Esophagus muscularis mucosa (tissue), 4 donors: ENCODE results near the gene SMIM28. TPM values are rescaled to one million over a fixed set of nuclear protein-coding genes. Genes with fewer than 3 reads are reported as not detected.

Experiments used
- DNase-seq: peaks from one replicate; pipeline ENCODE4 v3.0.0-alpha.2; 2017; ENCODE audit errors: extremely low spot score
- H3K27ac ChIP-seq, 4 donors: fragments of 200-600 bp; sonication (generic); replicated peaks in 1 of 4; 1 replicate in 3 of 4; 2 replicates in 1 of 4; pipeline ENCODE4 v1.5.1; 2016 to 2019; ENCODE audit warnings: mild to moderate bottlenecking in 1 of 4
- H3K27me3 ChIP-seq, 4 donors: fragments of 200-600 bp; sonication (generic); one replicate each; pipeline versions ENCODE4 v1.5.1 to v1.6.0; 2016 to 2019
- H3K36me3 ChIP-seq, 4 donors: fragments of 200-600 bp; sonication (generic); one replicate each; pipeline ENCODE4 v1.5.1; 2016 to 2019
- H3K4me1 ChIP-seq, 4 donors: fragments of 200-600 bp; sonication (generic); one replicate each; pipeline ENCODE4 v1.5.1; 2016 to 2019
- H3K4me3 ChIP-seq, 4 donors: fragments of 200-600 bp; sonication (generic); 1 replicate in 2 of 4; 2 replicates in 2 of 4; pipeline ENCODE4 v1.5.1; 2016 to 2019; ENCODE audit warnings: mild to moderate bottlenecking in 4 of 4, moderate library complexity in 1 of 4
- H3K9me3 ChIP-seq, 4 donors: fragments of 200-600 bp; sonication (generic); 1 replicate in 3 of 4; 2 replicates in 1 of 4; pipeline ENCODE4 v1.5.1; 2016 to 2019
- CTCF ChIP-seq, 3 experiments: fragments of 200-600 bp in 2 of 3; fragments of 450-650 bp in 1 of 3; sonication (generic) in 2 of 3; IDR thresholded peaks; one replicate each; pipeline ENCODE4 v1.5.1; 2017 to 2019; ENCODE audit warnings: antibody characterized with exemption in 3 of 3, mild to moderate bottlenecking in 2 of 3, moderate library complexity in 1 of 3
- EP300 ChIP-seq: sonication (generic); formaldehyde crosslinking; IDR thresholded peaks from one replicate; pipeline ENCODE4 v1.6.1; 2017; ENCODE audit warnings: antibody characterized with exemption
- POLR2A ChIP-seq: fragments of 450-650 bp; IDR thresholded peaks from one replicate; pipeline ENCODE4 v1.6.1; 2017; ENCODE audit warnings: antibody characterized with exemption, moderate library complexity, mild to moderate bottlenecking, low read depth
- POLR2AphosphoS5 ChIP-seq, 2 donors: sonication (generic); formaldehyde crosslinking; IDR thresholded peaks; one replicate each; pipeline ENCODE4 v1.6.1; 2017; ENCODE audit warnings: antibody characterized with exemption in 2 of 2
- WGBS: methylation state at CpG from one replicate; pipeline ENCODE4 v1.1.5; 2018; 5-methylcytosine and 5-hydroxymethylcytosine counted together
- intact Hi-C: fragments of 100-400 bp; cut with DNase I; formaldehyde crosslinking; loops from one replicate; pipeline ENCODE4 v1.15.1; 2023
- total RNA-seq, 4 donors: library from RNA; depleted of rRNA; stranded (reverse); fragments of >200 nt; gene quantifications; one replicate each; pipeline versions ENCODE4 v1.1.0 to v1.2.1, GENCODE V29; 2016

SMIM28 gene
- total RNA-seq, 4 donors from 2014 or later = 0.50 TPM; not detected in 3

- intact Hi-C loops = loop anchor here (5.0 to 10.0 kb wide), 2 partner anchors 283 to 396 kb away; no protein-coding TSS in a partner anchor
- peaks cover 9 to 14% (median 12%) of the 10 kb centered on the region in 4 donors for H3K4me1 ChIP-seq
- H3K9me3 ChIP-seq = no peaks in the 10 kb centered on the region
- no peak overlapping the region for H3K4me3 ChIP-seq
- no peak overlapping the region for H3K27ac ChIP-seq
- no peak for TF ChIP-seq CTCF (IDR thresholded peaks at IDR 0.05)
- no peak for TF ChIP-seq EP300
- no peak for TF ChIP-seq POLR2AphosphoS5 (IDR thresholded peaks at IDR 0.05)
- TF ChIP-seq POLR2A = no peak
- H3K27me3 ChIP-seq = no peaks in the 10 kb centered on the region
- H3K36me3 ChIP-seq = no peaks in the 10 kb centered on the region
- peak; percentile 5 for DNase-seq
- 89% methylated on average over 3 of the region's 3 CpGs for WGBS
These were observed 22.6 kb downstream of the SMIM28 start for GRCh38 chr6:138400326-138400725.

GRCh38 chr6:138401960-138402837 lies 24.5 kb downstream of the SMIM28 start:
- TF ChIP-seq POLR2AphosphoS5 (IDR thresholded peaks at IDR 0.05) (no peak), CTCF (IDR thresholded peaks at IDR 0.05) (no peak), POLR2A (no peak), EP300 (no peak)
- peaks cover 6 to 16% (median 12%) of the 10 kb centered on the region in 4 donors for H3K36me3 ChIP-seq
- H3K27ac ChIP-seq = no peak overlapping the region
- H3K27me3 ChIP-seq = no peaks in the 10 kb centered on the region
- peak; percentile 60 for DNase-seq
- 91% methylated on average over 13 of the region's 14 CpGs for WGBS
- H3K9me3 ChIP-seq = no peaks in the 10 kb centered on the region
- H3K4me3 ChIP-seq = no peak overlapping the region
- intact Hi-C loops = loop anchor here (5.0 to 10.0 kb wide), 2 partner anchors 285 to 397 kb away; no protein-coding TSS in a partner anchor
- peaks cover 12 to 28% (median 19%) of the 10 kb centered on the region in 4 donors for H3K4me1 ChIP-seq

GRCh38 chr6:138402838-138403187 lies 25.1 kb downstream of the SMIM28 start:
- intact Hi-C loops = loop anchor here (5.0 to 10.0 kb wide), 2 partner anchors 286 to 398 kb away; no protein-coding TSS in a partner anchor
- Histone ChIP-seq H3K9me3 (no peaks in the 10 kb centered on the region), H3K27me3 (no peaks in the 10 kb centered on the region), H3K4me1 (peaks cover 12 to 33% (median 19%) of the 10 kb centered on the region in 4 donors), H3K36me3 (peaks cover 12 to 22% (median 18%) of the 10 kb centered on the region in 4 donors), H3K4me3 (peak overlapping the region; percentile 67 to 91 (median 84)), H3K27ac (peak overlapping the region; percentile 91 to 98 (median 96))
- no peak for DNase-seq
- TF ChIP-seq POLR2A (no peak), POLR2AphosphoS5 (IDR thresholded peaks at IDR 0.05) (no peak), EP300 (no peak), CTCF (IDR thresholded peaks at IDR 0.05) (no peak)
- WGBS = 87% methylated on average over 8 of the region's 8 CpGs

GRCh38 chr6:138403324-138403800 lies 25.7 kb downstream of the SMIM28 start:
- Histone ChIP-seq H3K27ac (peak overlapping the region; percentile 91 to 98 (median 96)), H3K9me3 (no peaks in the 10 kb centered on the region), H3K36me3 (peaks cover 13 to 27% (median 24%) of the 10 kb centered on the region in 4 donors), H3K4me3 (peak overlapping the region; percentile 67 to 91 (median 84)), H3K4me1 (peaks cover 12 to 33% (median 19%) of the 10 kb centered on the region in 4 donors), H3K27me3 (no peaks in the 10 kb centered on the region)
- TF ChIP-seq EP300 (no peak), CTCF (IDR thresholded peaks at IDR 0.05) (peak in 2 of 3 experiments; percentile 6 to 28)
- intact Hi-C loops = loop anchor here (5.0 to 10.0 kb wide), 2 partner anchors 286 to 399 kb away; no protein-coding TSS in a partner anchor
- WGBS = 0% methylated on average over 8 of the region's 30 CpGs
- peak; percentile 90 for DNase-seq
